ENCODE data around the gene SPHK1.

- TF ChIP-seq POLR2A (IDR thresholded peaks at IDR 0.05) (no peak), CTCF (IDR thresholded peaks at IDR 0.05) (no peak), POLR2AphosphoS5 (IDR thresholded peaks at IDR 0.05) (no peak)
Measured at GRCh38 chr17:76354317-76354729, 30.1 kb upstream of the SPHK1 start.
